ENCODE results near the gene EEIG1. TPM values are rescaled to one million over a fixed set of nuclear protein-coding genes. Genes with fewer than 3 reads are reported as not detected.

The EEIG1 gene
- total RNA-seq, 1 experiment from 2014 or later, result 52.3 TPM

DNA sequence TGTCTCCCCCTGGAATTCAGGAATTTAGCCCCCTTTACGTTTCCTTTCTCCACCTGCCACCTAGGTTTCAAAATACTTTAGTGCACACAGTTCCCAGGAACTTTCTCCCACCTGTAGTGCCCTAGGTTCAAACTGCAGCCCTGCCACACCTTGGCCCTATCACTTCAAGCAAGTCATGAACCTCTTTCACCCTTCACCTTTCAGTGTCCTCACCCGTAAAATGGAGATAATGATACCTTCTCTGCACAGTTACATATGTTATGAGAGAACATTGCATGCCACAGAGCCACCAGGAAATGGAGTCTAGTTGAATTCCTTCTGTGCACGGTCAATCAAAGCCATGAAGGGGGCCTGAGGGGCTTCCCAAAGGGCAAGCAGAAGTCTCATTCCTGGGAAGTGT is 9.8 kb upstream of the EEIG1 start:
- no CpG with 5 or more reads among the region's 3 CpGs for WGBS (ENCODE audit: extremely low coverage, insufficient read length, low lambda C conversion rate)
- no peaks in the 10 kb centered on the region for H4K20me1 ChIP-seq (ENCODE audit: control insufficient read depth, insufficient read depth, insufficient read length)
- H4K8ac ChIP-seq (replicated peaks; ENCODE audit: insufficient read length, low read depth, low read length), result no peak overlapping the region
- no peaks in the 10 kb centered on the region for H3K79me1 ChIP-seq (ENCODE audit: insufficient read depth, low read depth, low read length, poor library complexity, severe bottlenecking)
- H3K9me3 ChIP-seq (ENCODE audit: control insufficient read depth, low read depth, low read length), result no peaks in the 10 kb centered on the region
- H2BK120ac ChIP-seq (ENCODE audit: low read depth, low read length, poor library complexity, severe bottlenecking), result no peak overlapping the region
- DNase-seq, result no peak
- no peak overlapping the region for H3T11ph ChIP-seq (ENCODE audit: low read length)
- no peaks in the 10 kb centered on the region for H3K4me1 Mint-ChIP-seq
- H3K36me3 Mint-ChIP-seq (ENCODE audit: insufficient read depth in 1 of 3, low read depth in 3 of 3), result no peaks in the 10 kb centered on the region
- H2BK15ac ChIP-seq (ENCODE audit: low read depth, low read length), result no peak overlapping the region
- H3K4ac ChIP-seq (ENCODE audit: low read depth, low read length), result no peak overlapping the region
- no peak overlapping the region for H3K4me2 ChIP-seq (ENCODE audit: insufficient read depth, insufficient read length, low read length)
- H3K27me3 Mint-ChIP-seq (ENCODE audit: low read depth), result peaks cover 1% of the 10 kb centered on the region; the same call in 1 of the 2 replicates
- H3K4me1 ChIP-seq (ENCODE audit: insufficient read depth, low read length), result no peaks in the 10 kb centered on the region
- H3K18ac ChIP-seq (ENCODE audit: insufficient read length, low read depth, low read length), result no peak overlapping the region
- no peak overlapping the region for H2BK20ac ChIP-seq (ENCODE audit: low read depth, low read length, poor library complexity, severe bottlenecking)
- no peaks in the 10 kb centered on the region for H3K79me2 ChIP-seq (ENCODE audit: insufficient read depth, low read length)
- no peak overlapping the region for H3K9ac ChIP-seq (ENCODE audit: extremely low read depth, insufficient read length, low read length)
- H2AK5ac ChIP-seq (ENCODE audit: insufficient read length, low read length), result no peak overlapping the region
- no peak overlapping the region for H3K56ac ChIP-seq (ENCODE audit: insufficient read length, low read depth, low read length)
- no peak overlapping the region; the same call in 1 of the 2 replicates for H3K14ac ChIP-seq (ENCODE audit: insufficient read depth, low read length)
- TF ChIP-seq, protein P1, sequence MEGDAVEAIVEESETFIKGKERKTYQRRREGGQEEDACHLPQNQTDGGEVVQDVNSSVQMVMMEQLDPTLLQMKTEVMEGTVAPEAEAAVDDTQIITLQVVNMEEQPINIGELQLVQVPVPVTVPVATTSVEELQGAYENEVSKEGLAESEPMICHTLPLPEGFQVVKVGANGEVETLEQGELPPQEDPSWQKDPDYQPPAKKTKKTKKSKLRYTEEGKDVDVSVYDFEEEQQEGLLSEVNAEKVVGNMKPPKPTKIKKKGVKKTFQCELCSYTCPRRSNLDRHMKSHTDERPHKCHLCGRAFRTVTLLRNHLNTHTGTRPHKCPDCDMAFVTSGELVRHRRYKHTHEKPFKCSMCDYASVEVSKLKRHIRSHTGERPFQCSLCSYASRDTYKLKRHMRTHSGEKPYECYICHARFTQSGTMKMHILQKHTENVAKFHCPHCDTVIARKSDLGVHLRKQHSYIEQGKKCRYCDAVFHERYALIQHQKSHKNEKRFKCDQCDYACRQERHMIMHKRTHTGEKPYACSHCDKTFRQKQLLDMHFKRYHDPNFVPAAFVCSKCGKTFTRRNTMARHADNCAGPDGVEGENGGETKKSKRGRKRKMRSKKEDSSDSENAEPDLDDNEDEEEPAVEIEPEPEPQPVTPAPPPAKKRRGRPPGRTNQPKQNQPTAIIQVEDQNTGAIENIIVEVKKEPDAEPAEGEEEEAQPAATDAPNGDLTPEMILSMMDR (conservative IDR thresholded peaks at IDR 0.05), result no peak
- no peak overlapping the region for H2BK5ac ChIP-seq (ENCODE audit: insufficient read length, low read length)
- peak overlapping the region in 1 of 3 experiments; percentile 2; a peak in 2 of 7 replicates for H3K27ac Mint-ChIP-seq
- no peak overlapping the region for H2AFZ ChIP-seq (ENCODE audit: low read length)
- H3K9me3 Mint-ChIP-seq, result no peaks in the 10 kb centered on the region
- H4K91ac ChIP-seq (ENCODE audit: insufficient read length, low read depth, low read length), result no peak overlapping the region
- no peaks in the 10 kb centered on the region for H3K27me3 ChIP-seq (ENCODE audit: insufficient read depth, low read length)
- no peak overlapping the region for H2BK12ac ChIP-seq (ENCODE audit: insufficient read length, low read depth, low read length)
- H3K4me3 Mint-ChIP-seq, result no peak overlapping the region
- H3K23me2 ChIP-seq (ENCODE audit: insufficient read length, low read depth, low read length, poor library complexity, severe bottlenecking), result no peaks in the 10 kb centered on the region
- H4K5ac ChIP-seq (ENCODE audit: insufficient read length, low read depth, low read length), result no peak overlapping the region
- no peak overlapping the region for H3K27ac ChIP-seq (ENCODE audit: insufficient read length, low read depth, low read length)
- H3K23ac ChIP-seq (ENCODE audit: insufficient read length, low read depth, low read length), result no peak overlapping the region

Data from H9 (cell line).